Thoracic aorta (tissue), 2 donors: Measurements from ENCODE around the gene LCN6. TPM values are rescaled to one million over a fixed set of nuclear protein-coding genes. Genes with fewer than 3 reads are reported as not detected.

Source experiments
- ATAC-seq: fragments of 150-250 bp; one replicate; pipeline ENCODE4 v1.8.0; 2017; ENCODE audit warnings: low read depth; ENCODE audit not compliant: insufficient number of reproducible peaks, low FRiP score
- DNase-seq: peaks from one replicate; pipeline ENCODE4 v3.0.0-alpha.2; 2020; ENCODE audit warnings: low spot score
- H3K27ac ChIP-seq, 2 donors: fragments of 200-600 bp; sonication (generic); 1 replicate in 1 of 2; 2 replicates in 1 of 2; pipeline ENCODE4 v1.5.1; 2016; ENCODE audit warnings: mild to moderate bottlenecking in 2 of 2, moderate library complexity in 2 of 2
- H3K27me3 ChIP-seq: fragments of 200-600 bp; sonication (generic); replicated peaks from 2 replicates; pipeline ENCODE4 v1.6.0; 2016; ENCODE audit warnings: mild to moderate bottlenecking; ENCODE audit not compliant: insufficient read depth
- H3K36me3 ChIP-seq: fragments of 200-600 bp; sonication (generic); one replicate; pipeline ENCODE4 v1.5.1; 2016
- H3K4me1 ChIP-seq, 2 donors: fragments of 200-600 bp; sonication (generic); 1 replicate in 1 of 2; 2 replicates in 1 of 2; pipeline versions ENCODE4 v1.5.1 to v1.6.0; 2016; ENCODE audit warnings: low read depth in 2 of 2, mild to moderate bottlenecking in 1 of 2; ENCODE audit not compliant: control insufficient read depth in 1 of 2
- H3K4me3 ChIP-seq: fragments of 200-600 bp; sonication (generic); 2 replicates; pipeline ENCODE4 v1.5.1; 2016; ENCODE audit warnings: mild to moderate bottlenecking
- H3K9me3 ChIP-seq: fragments of 200-600 bp; sonication (generic); 2 replicates; pipeline ENCODE4 v1.5.1; 2016
- total RNA-seq, 2 donors: library from RNA; depleted of rRNA; stranded (reverse); fragments of >200 nt; gene quantifications; one replicate each; pipeline versions ENCODE4 v1.1.0 to v1.2.3, GENCODE V29; 2016
- TF ChIP-seq, protein P1 (sequence below): fragments of 200-600 bp; sonication (generic); IDR thresholded peaks from one replicate; pipeline ENCODE4 v1.5.1; 2019; ENCODE audit warnings: antibody characterized with exemption

LCN6 gene
- total RNA-seq, 2 donors from 2014 or later, result 4.5 to 25.3 TPM

DNA sequence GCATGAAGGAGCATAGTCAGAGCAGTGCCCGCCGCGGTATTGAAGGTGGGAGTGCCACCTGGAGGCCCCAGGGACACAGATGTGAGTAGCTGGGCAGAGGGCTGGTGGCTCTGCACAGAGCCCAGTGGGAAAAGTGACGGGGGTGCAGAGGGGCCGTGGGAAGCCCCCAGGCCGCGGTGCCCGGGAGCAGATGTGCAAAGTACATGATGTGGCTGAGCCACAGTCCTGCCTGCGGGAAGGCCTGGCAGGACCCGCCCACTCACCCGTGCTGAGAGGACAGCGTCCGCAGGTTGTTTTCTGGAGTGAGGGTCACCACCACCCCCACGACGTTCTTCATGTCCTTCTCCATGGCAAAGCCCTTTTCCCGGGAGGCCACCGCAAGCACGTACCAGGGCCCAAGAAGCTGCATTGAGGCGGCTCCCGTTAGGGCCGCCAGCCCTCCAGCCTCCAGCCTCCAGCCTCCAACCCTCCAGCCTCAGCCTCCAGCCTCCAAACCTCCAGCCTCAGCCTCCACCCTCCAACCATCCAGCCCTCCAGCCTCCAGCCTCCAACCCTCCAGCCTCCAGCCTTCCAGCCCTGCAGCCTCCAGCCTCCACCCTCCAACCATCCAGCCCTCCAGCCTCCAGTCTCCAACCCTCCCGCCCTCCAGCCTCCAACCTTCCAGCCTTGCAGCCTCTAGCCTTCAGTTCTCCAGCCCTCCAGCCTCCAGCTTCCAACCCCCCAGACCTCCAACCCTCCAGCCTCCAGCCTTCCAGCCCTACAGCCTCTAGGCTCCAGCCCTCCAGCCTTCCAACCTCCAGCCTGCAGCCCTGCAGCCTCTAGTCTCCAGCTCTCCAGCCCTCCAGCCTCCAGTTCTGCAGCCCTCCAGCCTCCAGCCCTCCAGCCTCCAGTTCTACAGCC is 914 bp downstream of the LCN6 start:
- H3K4me1 ChIP-seq, result no peaks in the 10 kb centered on the region
- H3K9me3 ChIP-seq, result peaks cover 6% of the 10 kb centered on the region
- no peak for ATAC-seq
- H3K27me3 ChIP-seq, result no peaks in the 10 kb centered on the region
- H3K27ac ChIP-seq, result no peak overlapping the region
- TF ChIP-seq, protein P1, sequence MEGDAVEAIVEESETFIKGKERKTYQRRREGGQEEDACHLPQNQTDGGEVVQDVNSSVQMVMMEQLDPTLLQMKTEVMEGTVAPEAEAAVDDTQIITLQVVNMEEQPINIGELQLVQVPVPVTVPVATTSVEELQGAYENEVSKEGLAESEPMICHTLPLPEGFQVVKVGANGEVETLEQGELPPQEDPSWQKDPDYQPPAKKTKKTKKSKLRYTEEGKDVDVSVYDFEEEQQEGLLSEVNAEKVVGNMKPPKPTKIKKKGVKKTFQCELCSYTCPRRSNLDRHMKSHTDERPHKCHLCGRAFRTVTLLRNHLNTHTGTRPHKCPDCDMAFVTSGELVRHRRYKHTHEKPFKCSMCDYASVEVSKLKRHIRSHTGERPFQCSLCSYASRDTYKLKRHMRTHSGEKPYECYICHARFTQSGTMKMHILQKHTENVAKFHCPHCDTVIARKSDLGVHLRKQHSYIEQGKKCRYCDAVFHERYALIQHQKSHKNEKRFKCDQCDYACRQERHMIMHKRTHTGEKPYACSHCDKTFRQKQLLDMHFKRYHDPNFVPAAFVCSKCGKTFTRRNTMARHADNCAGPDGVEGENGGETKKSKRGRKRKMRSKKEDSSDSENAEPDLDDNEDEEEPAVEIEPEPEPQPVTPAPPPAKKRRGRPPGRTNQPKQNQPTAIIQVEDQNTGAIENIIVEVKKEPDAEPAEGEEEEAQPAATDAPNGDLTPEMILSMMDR, result no peak
- no peak overlapping the region for H3K4me3 ChIP-seq
- no peak for DNase-seq
- no peaks in the 10 kb centered on the region for H3K36me3 ChIP-seq

DNA sequence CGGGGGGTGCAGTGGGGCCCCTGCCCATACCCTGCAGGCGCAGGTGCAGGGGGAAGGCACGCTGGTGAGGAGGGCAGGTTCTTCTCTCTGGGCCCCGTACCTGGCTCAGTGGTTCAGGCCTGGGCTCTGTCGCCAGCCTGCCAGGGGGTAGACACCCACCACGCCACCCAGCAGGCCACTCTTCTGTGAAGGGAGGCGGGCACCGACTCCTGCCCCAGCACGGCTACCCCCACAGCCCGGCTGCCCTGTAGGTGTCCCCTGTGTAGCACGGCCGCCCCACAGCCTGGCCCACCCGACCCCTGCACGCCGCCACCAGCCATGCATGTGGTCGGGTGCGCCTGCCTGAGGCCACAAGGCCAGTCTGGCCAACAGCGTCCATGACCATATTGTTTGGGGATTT is 1.7 kb downstream of the LCN6 start:
- Histone ChIP-seq H3K9me3 (peaks cover 3% of the 10 kb centered on the region), H3K4me3 (no peak overlapping the region), H3K27me3 (no peaks in the 10 kb centered on the region), H3K36me3 (no peaks in the 10 kb centered on the region), H3K27ac (no peak overlapping the region), H3K4me1 (peaks cover 0 to 8% of the 10 kb centered on the region in 2 donors)
- ATAC-seq (no peak), DNase-seq (no peak)
- TF ChIP-seq, protein P1, result no peak

DNA sequence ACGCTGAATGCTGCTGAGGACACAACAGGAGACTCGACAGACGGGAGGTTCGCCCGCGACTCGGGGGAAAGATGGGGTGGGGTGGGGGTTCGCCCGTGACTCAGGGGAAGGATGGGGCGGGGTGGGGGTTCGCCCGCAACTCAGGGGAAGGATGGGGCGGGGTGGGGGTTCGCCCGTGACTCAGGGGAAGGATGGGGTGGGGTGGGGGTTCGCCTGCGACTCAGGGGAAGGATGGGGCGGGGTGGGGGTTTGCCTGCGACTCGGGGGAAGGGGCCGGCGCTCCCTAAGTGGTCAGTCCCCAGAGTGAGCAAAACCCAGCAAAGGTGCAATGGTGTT is 2.2 kb downstream of the LCN6 start:
- no peak overlapping the region for H3K4me3 ChIP-seq
- H3K36me3 ChIP-seq, result no peaks in the 10 kb centered on the region
- DNase-seq, result no peak
- no peak for ATAC-seq
- H3K27me3 ChIP-seq, result no peaks in the 10 kb centered on the region
- H3K9me3 ChIP-seq, result no peaks in the 10 kb centered on the region
- H3K4me1 ChIP-seq, result peaks cover 0 to 10% of the 10 kb centered on the region in 2 donors
- no peak overlapping the region for H3K27ac ChIP-seq
- TF ChIP-seq, protein P1, result no peak

DNA sequence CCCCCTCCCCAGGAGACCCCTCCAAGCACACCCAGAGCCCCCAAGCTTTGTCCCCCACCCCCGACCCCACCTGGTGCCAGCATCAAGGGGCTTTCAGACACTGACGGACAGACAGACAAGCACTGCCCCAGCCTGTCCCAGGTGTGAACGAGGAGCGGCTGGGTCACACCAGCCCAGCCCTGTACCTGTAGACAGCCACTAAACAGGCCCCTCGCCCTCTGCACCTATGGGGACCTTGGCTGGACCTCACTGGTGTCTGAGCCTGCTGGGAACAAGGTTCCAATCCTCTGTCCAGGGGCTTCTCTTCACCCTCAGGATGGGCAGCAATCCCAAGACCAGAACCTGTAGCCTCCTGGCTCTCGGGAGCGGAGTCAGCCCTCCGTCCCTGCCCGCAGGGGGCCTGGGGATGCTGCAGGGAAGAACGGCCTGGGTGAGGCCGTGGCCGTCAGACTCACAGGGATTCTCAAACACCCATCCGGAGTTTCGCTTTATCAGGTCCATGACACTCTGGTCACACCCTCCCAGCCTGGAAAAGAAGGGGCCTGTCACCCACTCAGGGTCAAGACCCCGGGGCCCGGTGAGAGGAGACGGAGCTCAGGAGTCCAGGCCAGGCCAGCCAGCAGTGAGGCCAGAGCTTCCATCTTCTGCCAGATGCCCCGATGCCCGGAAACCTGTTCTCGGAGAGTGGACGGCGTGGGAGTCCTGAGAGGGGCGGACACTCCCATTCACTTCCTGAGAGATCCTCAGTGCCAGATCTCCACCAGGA is 2.8 kb downstream of the LCN6 start:
- ATAC-seq (no peak), DNase-seq (no peak)
- Histone ChIP-seq H3K4me3 (no peak overlapping the region), H3K27ac (no peak overlapping the region), H3K4me1 (peaks cover 0 to 10% of the 10 kb centered on the region in 2 donors), H3K27me3 (peaks cover under 1% of the 10 kb centered on the region), H3K36me3 (no peaks in the 10 kb centered on the region), H3K9me3 (no peaks in the 10 kb centered on the region)
- TF ChIP-seq, protein P1, result no peak

GRCh38 chr9:136744773-136745172 is 3.6 kb downstream of the LCN6 start:
- H3K9me3 ChIP-seq, result no peaks in the 10 kb centered on the region
- TF ChIP-seq, protein P1, result no peak
- H3K36me3 ChIP-seq, result no peaks in the 10 kb centered on the region
- H3K27ac ChIP-seq, result no peak overlapping the region
- H3K4me1 ChIP-seq, result peaks cover 0 to 10% of the 10 kb centered on the region in 2 donors
- ATAC-seq (no peak), DNase-seq (no peak)
- peaks cover 3% of the 10 kb centered on the region for H3K27me3 ChIP-seq
- H3K4me3 ChIP-seq, result no peak overlapping the region
